ENCODE data around the gene SMCO1. TPM values are rescaled to one million over a fixed set of nuclear protein-coding genes. Genes with fewer than 3 reads are reported as not detected.

The SMCO1 gene
- total and polyA plus RNA-seq, 11 donors: 2.6 to 130 (median 50.0) TPM

GRCh38 chr3:196496183-196496582 is 19.0 kb downstream of the SMCO1 start:
- TF ChIP-seq POLR2A (IDR thresholded peaks at IDR 0.05) (no peak), CTCF (IDR thresholded peaks at IDR 0.05) (no peak)

GRCh38 chr3:196493292-196493691 is 21.9 kb downstream of the SMCO1 start:
- WGBS, 4 donors: 97 to 98% (median 98%) methylated on average over 7 of the region's 7 CpGs
- Histone ChIP-seq H3K27ac (no peak overlapping the region), H3K4me3 (no peak overlapping the region), H3K36me3 (peaks cover 0 to 15% (median 10%) of the 10 kb centered on the region in 9 donors), H3K4me1 (peaks cover 0 to 17% (median 1%) of the 10 kb centered on the region in 12 donors), H3K27me3 (no peaks in the 10 kb centered on the region), H3K9me3 (no peaks in the 10 kb centered on the region)
- intact Hi-C loops (cut with DNase I): no loop called here
- DNase-seq (no peak), ATAC-seq (no peak)
- TF ChIP-seq CTCF (IDR thresholded peaks at IDR 0.05) (no peak), POLR2A (IDR thresholded peaks at IDR 0.05) (no peak)

More at GRCh38 chr3:196496183-196496582, 19.0 kb downstream of the SMCO1 start:
- Histone ChIP-seq H3K27me3 (no peaks in the 10 kb centered on the region), H3K36me3 (peaks cover 0 to 22% (median 5%) of the 10 kb centered on the region in 9 donors), H3K27ac (no peak overlapping the region), H3K4me1 (peaks cover 0 to 38% (median 21%) of the 10 kb centered on the region in 12 donors), H3K9me3 (no peaks in the 10 kb centered on the region), H3K4me3 (no peak overlapping the region)
- intact Hi-C loops (cut with DNase I): no loop called here
- 82 to 88% (median 85%) methylated on average over 4 of the region's 4 CpGs for WGBS, 4 donors
- no peak for DNase-seq
- no peak for ATAC-seq

GRCh38 chr3:196492080-196492479 is 23.1 kb downstream of the SMCO1 start:
- no peak overlapping the region for H3K27ac ChIP-seq
- H3K4me3 ChIP-seq: no peak overlapping the region
- intact Hi-C loops (cut with DNase I): no loop called here
- TF ChIP-seq CTCF (IDR thresholded peaks at IDR 0.05): no peak
- no peak for TF ChIP-seq POLR2A (IDR thresholded peaks at IDR 0.05)
- no peaks in the 10 kb centered on the region for H3K27me3 ChIP-seq
- H3K4me1 ChIP-seq: peaks cover 0 to 14% (median 0%) of the 10 kb centered on the region in 12 donors
- no peaks in the 10 kb centered on the region for H3K9me3 ChIP-seq
- WGBS, 4 donors: 97 to 99% (median 99%) methylated on average over 2 of the region's 2 CpGs
- DNase-seq: no peak
- peaks cover 0 to 26% (median 20%) of the 10 kb centered on the region in 9 donors for H3K36me3 ChIP-seq
- ATAC-seq: no peak

- Histone ChIP-seq H3K27ac (no peak overlapping the region), H3K4me3 (no peak overlapping the region), H3K27me3 (no peaks in the 10 kb centered on the region), H3K36me3 (peaks cover 0 to 39% (median 33%) of the 10 kb centered on the region in 9 donors), H3K4me1 (peaks cover 0 to 14% (median 0%) of the 10 kb centered on the region in 12 donors), H3K9me3 (no peaks in the 10 kb centered on the region)
- 85 to 92% (median 86%) methylated on average over 10 of the region's 10 CpGs for WGBS, 4 donors
- TF ChIP-seq POLR2A (IDR thresholded peaks at IDR 0.05) (no peak), CTCF (IDR thresholded peaks at IDR 0.05) (no peak)
- intact Hi-C loops (cut with DNase I): loop anchor here in 1 of 10 donors (5.0 kb wide), 1 partner anchor 33 kb away; no protein-coding TSS in a partner anchor
- ATAC-seq (no peak), DNase-seq (no peak)
These were observed 25.4 kb downstream of the SMCO1 start for GRCh38 chr3:196489747-196490146.
